Peyer's patch (tissue), 4 donors: ENCODE results near the gene BRI3. TPM values are rescaled to one million over a fixed set of nuclear protein-coding genes. Genes with fewer than 3 reads are reported as not detected.

Source experiments
- DNase-seq, 3 donors: peaks; one replicate each; pipeline ENCODE4 v3.0.0-alpha.2; 2017 to 2019
- H3K27ac ChIP-seq, 4 donors: fragments of 200-600 bp; sonication (generic); one replicate each; pipeline ENCODE4 v1.5.1; 2016 to 2019
- H3K27me3 ChIP-seq, 2 donors: fragments of 200-600 bp; sonication (generic); one replicate each; pipeline ENCODE4 v1.5.1; 2019
- H3K36me3 ChIP-seq, 3 donors: fragments of 200-600 bp; sonication (generic); one replicate each; pipeline ENCODE4 v1.5.1; 2016 to 2019
- H3K4me1 ChIP-seq, 4 donors: fragments of 200-600 bp; sonication (generic); one replicate each; pipeline ENCODE4 v1.5.1; 2016 to 2019
- H3K4me3 ChIP-seq, 4 donors: fragments of 200-600 bp; sonication (generic); 1 replicate in 3 of 4; 2 replicates in 1 of 4; pipeline ENCODE4 v1.5.1; 2016 to 2019; ENCODE audit warnings: mild to moderate bottlenecking in 1 of 4
- H3K9me3 ChIP-seq, 4 donors: fragments of 200-600 bp; sonication (generic); one replicate each; pipeline ENCODE4 v1.5.1; 2016 to 2019; ENCODE audit warnings: mild to moderate bottlenecking in 1 of 4
- POLR2A ChIP-seq, 2 donors: fragments of 450-650 bp; IDR thresholded peaks; one replicate each; pipeline ENCODE4 v1.5.1; 2017; ENCODE audit warnings: antibody characterized with exemption in 2 of 2, mild to moderate bottlenecking in 2 of 2, moderate library complexity in 2 of 2
- total RNA-seq, 4 donors: library from RNA; depleted of rRNA; stranded (reverse); fragments of >200 nt; gene quantifications; one replicate each; pipeline ENCODE4 v1.1.0, GENCODE V29; 2016
- TF ChIP-seq, protein P1 (sequence below), 6 experiments: fragments of 450-650 bp in 4 of 6; fragments of 200-600 bp in 2 of 6; sonication (generic) in 1 of 6; IDR thresholded peaks; one replicate each; pipeline ENCODE4 v1.5.1; 2017 to 2019; ENCODE audit warnings: antibody characterized with exemption in 6 of 6, mild to moderate bottlenecking in 3 of 6, moderate library complexity in 1 of 6

BRI3 gene
- total RNA-seq, 4 donors from 2014 or later, result 21.5 to 91.2 (median 69.6) TPM

DNA sequence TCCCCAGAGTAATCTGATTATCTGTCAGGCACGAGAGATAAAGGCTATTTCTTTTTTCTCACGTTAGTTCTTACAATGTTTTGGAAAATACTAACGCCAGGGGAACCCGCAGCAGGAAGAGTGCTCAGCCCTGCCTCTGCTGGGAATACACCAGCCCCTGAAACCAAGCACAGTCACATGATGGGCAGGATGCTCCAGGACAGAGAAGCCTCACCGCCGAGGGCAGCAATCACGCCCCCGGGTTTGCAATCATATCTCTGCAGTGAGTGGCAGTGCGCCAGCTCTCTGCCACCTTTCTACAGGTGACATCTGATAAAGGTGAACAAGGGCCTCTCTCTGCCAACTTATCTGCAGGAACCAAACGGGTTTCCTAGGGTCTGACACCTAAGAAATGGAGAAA, 39.8 kb downstream of the BRI3 start:
- Histone ChIP-seq H3K27ac (no peak overlapping the region), H3K9me3 (no peaks in the 10 kb centered on the region), H3K36me3 (peaks cover 0 to 6% (median 0%) of the 10 kb centered on the region in 3 donors), H3K4me1 (no peaks in the 10 kb centered on the region), H3K4me3 (no peak overlapping the region), H3K27me3 (no peaks in the 10 kb centered on the region)
- no peak for TF ChIP-seq POLR2A (IDR thresholded peaks at IDR 0.05)
- TF ChIP-seq, protein P1, sequence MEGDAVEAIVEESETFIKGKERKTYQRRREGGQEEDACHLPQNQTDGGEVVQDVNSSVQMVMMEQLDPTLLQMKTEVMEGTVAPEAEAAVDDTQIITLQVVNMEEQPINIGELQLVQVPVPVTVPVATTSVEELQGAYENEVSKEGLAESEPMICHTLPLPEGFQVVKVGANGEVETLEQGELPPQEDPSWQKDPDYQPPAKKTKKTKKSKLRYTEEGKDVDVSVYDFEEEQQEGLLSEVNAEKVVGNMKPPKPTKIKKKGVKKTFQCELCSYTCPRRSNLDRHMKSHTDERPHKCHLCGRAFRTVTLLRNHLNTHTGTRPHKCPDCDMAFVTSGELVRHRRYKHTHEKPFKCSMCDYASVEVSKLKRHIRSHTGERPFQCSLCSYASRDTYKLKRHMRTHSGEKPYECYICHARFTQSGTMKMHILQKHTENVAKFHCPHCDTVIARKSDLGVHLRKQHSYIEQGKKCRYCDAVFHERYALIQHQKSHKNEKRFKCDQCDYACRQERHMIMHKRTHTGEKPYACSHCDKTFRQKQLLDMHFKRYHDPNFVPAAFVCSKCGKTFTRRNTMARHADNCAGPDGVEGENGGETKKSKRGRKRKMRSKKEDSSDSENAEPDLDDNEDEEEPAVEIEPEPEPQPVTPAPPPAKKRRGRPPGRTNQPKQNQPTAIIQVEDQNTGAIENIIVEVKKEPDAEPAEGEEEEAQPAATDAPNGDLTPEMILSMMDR (IDR thresholded peaks at IDR 0.05), result no peak
- DNase-seq, result no peak

DNA sequence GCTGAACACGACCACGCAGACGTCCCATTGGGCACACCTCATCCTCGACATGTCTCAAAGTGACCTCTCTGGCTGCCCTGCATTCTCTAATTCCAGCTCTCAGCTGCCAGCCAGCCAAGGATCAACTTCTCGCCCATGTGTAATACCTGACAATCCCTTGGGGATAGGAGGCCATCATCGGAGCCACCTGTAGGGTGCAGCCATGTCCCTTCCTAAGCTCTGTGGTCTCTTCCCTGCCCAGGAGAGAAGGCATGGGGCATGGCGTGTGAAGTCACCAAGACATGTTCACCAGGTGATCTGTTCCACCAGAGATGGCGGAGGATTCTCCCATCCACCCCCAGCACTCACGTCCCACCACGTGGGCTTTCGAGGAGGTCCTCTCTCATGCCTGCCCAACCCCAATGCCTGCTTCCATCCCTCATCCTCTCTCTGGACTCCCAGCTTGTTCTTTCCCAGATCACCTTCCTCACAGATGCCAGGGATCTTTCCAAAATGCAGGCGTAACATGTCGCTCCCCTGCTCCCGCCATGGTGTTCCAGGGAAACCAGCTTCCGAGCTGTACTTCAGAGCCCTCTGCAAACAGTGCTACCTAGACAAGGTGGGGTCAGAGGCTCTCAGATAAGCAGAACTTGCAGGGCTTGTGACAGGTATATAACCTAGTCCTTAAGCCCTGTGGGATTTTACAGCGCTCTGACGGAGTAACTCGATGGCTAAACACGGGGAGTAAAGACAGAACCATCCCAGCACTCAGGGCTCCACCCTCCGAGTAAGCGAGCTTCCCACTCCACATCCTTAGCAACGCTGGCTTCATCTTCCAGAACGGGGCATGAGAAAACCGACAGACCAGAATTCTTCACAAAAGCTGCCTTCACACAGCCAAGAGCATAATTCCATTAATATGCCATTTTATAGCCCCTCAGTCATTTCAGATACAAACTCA, 41.1 kb downstream of the BRI3 start:
- Histone ChIP-seq H3K36me3 (no peaks in the 10 kb centered on the region), H3K9me3 (no peaks in the 10 kb centered on the region), H3K27me3 (no peaks in the 10 kb centered on the region), H3K4me1 (no peaks in the 10 kb centered on the region), H3K4me3 (no peak overlapping the region), H3K27ac (no peak overlapping the region)
- no peak for DNase-seq
- TF ChIP-seq POLR2A (IDR thresholded peaks at IDR 0.05), result no peak
- TF ChIP-seq, protein P1 (IDR thresholded peaks at IDR 0.05), result peak in 2 of 6 experiments; percentile 21 to 30

DNA sequence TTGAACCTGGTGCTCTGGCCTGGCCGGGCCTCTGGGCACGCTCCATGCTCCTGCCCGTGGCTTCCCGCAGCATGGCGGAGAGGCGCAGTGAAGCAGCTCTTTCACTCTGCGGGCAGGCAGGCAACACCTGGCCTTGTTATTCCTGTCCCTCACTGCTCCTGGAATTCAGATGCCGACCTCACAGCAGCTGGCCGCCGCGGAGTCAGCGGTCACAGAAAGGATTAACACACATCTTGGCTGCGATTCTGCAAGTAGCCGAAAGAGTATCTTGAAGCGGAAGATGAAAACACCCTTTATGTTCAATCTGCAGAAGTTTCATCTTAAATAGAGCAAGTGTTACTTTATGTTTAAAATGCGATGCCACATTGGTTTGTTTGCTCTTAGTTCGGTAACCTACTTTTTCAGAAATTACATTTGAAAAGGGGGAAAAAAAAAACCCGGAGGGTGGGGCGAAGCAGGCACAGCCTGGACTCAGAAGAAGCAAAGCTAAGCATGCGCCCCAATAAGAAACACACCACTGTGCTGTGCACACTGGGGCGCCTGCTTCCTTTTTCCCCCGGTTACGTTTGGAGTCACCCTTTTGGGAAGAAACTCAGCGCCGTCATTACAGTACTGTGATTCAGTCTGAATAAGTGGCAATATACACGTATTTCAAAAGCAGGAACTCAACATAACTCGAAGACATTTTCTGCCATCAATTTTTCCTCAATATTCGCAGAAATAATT, 42.3 kb downstream of the BRI3 start:
- no peaks in the 10 kb centered on the region for H3K27me3 ChIP-seq
- no peak overlapping the region for H3K4me3 ChIP-seq
- DNase-seq, result no peak
- no peaks in the 10 kb centered on the region for H3K36me3 ChIP-seq
- H3K4me1 ChIP-seq, result no peaks in the 10 kb centered on the region
- no peak for TF ChIP-seq POLR2A (IDR thresholded peaks at IDR 0.05)
- TF ChIP-seq, protein P1 (IDR thresholded peaks at IDR 0.05), result no peak
- H3K9me3 ChIP-seq, result no peaks in the 10 kb centered on the region
- H3K27ac ChIP-seq, result no peak overlapping the region

DNA sequence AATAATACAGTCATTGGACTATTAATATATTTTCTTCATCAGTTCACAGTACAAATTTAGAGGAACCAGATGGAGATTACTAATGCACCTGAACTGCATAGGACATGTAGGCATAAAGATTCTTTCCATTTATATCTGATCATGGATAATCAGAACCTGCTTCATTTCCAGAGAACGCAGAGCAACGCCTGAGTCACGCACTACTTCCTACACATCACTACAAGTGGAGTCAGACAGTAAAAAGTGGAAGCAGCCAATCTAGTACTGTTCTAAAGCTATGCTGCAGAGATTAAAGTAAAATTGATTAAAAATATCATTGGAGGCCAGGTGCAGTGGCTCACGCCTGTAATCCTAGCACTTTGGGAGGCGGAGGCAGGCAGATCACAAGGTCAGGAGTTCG, 43.3 kb downstream of the BRI3 start:
- Histone ChIP-seq H3K27ac (no peak overlapping the region), H3K4me1 (no peaks in the 10 kb centered on the region), H3K4me3 (no peak overlapping the region), H3K27me3 (no peaks in the 10 kb centered on the region), H3K9me3 (no peaks in the 10 kb centered on the region), H3K36me3 (no peaks in the 10 kb centered on the region)
- no peak for DNase-seq
- TF ChIP-seq, protein P1 (IDR thresholded peaks at IDR 0.05), result no peak
- TF ChIP-seq POLR2A (IDR thresholded peaks at IDR 0.05), result no peak

DNA sequence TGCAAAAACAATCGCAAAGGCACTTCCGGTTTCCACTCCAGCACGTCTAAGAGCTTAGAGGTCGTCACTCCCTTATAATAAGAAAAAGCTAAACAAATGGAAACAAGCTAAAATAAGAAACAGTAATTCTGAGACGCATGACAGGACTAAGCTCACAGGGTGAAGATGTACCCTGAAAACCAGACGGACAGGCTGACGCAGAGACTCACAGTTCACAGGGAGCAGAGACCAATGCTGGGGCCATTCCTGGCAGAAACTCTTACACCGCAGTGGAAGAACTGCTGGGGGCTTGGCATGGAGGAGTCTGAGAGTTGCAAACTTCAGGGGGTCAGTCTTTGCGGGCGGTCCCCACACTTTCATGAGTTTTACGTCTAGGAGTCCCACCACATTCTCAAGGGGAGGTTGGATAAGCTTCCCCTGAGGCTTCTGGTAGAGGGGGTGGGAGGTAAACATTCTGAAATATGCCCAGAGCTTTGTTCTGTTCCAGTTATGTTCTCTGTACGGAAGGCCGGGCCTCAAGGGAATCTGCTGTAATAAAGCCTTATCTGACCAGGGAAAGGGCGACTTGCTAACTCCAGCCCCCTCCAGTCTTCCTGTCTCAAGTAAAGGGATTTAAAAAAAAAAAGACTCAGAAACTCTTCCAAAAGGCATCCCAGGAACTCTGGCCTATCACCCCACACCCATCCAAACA, 47.8 kb downstream of the BRI3 start:
- TF ChIP-seq POLR2A (IDR thresholded peaks at IDR 0.05), result no peak
- TF ChIP-seq, protein P1 (IDR thresholded peaks at IDR 0.05), result no peak
- Histone ChIP-seq H3K27me3 (no peaks in the 10 kb centered on the region), H3K4me3 (no peak overlapping the region), H3K4me1 (no peaks in the 10 kb centered on the region), H3K9me3 (no peaks in the 10 kb centered on the region), H3K36me3 (no peaks in the 10 kb centered on the region), H3K27ac (no peak overlapping the region)
- DNase-seq, result no peak
